ENCODE results near the gene MED23.
A peak's percentile ranks its signal among the peaks of the same experiment; 100 is the strongest.

MED23 gene

DNA sequence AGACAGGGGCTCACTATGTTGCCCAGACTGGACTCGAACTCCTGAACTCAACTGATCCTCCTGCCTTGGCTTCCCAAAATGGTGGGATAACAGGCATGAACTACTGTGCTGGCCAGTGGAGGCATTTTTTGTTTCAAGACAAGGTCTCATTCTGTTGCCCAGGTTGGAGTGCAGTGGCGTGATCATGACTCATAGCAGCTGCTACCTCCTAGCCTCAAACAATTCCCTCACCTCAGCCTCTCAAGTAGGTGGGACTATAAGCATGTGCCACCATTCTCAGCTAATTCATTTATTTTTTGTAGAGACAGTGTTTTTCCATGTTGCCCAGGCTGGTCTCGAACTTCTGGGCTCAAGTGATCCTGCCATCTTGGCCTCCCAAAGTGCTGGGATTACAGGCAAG, 26.3 kb upstream of the MED23 start:
- Histone ChIP-seq H3K27ac (ENCODE audit: low read length) (no peak overlapping the region), H3K36me3 (ENCODE audit: control insufficient read depth in 1 of 2, insufficient read depth in 2 of 2, low read length in 2 of 2) (no peaks in the 10 kb centered on the region), H3K9me3 (ENCODE audit: control insufficient read depth in 1 of 2, low read length in 2 of 2) (no peaks in the 10 kb centered on the region), H3K27me3 (ENCODE audit: low read depth, low read length) (no peaks in the 10 kb centered on the region), H3K4me3 (ENCODE audit: low read depth in 1 of 2, low read length in 2 of 2) (no peak overlapping the region), H3K4me1 (ENCODE audit: control insufficient read depth in 1 of 2, insufficient read depth in 2 of 2, low read length in 2 of 2) (no peaks in the 10 kb centered on the region)

DNA sequence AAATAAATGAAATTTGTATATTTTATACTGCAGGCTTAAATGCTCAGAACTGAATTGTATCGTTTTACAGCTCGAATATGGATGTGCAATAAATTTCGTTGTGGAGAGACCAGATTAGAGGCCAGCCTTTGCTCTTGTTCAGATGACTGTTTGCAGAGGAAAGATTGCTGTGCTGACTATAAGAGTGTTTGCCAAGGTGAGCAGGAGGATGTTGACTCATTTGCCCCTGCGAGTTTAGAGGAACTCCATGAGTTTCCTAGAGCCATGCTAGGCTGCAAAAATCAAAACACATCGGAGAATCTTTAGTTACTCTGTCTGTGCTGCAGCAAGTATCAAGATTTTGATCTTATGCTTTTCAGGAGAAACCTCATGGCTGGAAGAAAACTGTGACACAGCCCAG, 24.4 kb upstream of the MED23 start:
- Histone ChIP-seq H3K4me3 (ENCODE audit: low read depth in 1 of 2, low read length in 2 of 2) (no peak overlapping the region), H3K36me3 (ENCODE audit: control insufficient read depth in 1 of 2, insufficient read depth in 2 of 2, low read length in 2 of 2) (no peaks in the 10 kb centered on the region), H3K9me3 (ENCODE audit: control insufficient read depth in 1 of 2, low read length in 2 of 2) (no peaks in the 10 kb centered on the region), H3K27me3 (ENCODE audit: low read depth, low read length) (no peaks in the 10 kb centered on the region), H3K27ac (ENCODE audit: low read length) (no peak overlapping the region), H3K4me1 (ENCODE audit: control insufficient read depth in 1 of 2, insufficient read depth in 2 of 2, low read length in 2 of 2) (no peaks in the 10 kb centered on the region)

DNA sequence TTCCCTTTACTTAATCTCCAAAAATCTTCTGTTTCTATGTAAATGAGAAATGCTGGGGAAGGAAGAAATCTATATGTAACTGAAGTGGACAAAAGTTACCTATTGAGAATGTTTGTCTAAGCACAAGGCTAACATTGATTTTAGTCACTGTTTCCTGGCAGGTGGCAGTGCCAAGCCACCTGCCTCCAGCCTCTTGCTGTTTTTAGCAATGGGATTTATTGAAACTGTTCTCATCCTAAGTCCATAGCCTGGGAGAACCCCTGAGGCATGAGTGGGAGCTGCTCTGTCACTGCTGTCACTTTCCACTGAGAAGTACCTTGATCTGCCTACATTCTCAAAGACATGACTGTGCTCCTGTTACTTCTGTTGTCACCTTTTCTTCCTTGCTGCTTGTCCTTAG, 23.7 kb upstream of the MED23 start:
- Histone ChIP-seq H3K4me3 (ENCODE audit: low read depth in 1 of 2, low read length in 2 of 2) (peak overlapping the region in 1 of 2 donors; percentile 7), H3K27me3 (ENCODE audit: low read depth, low read length) (no peaks in the 10 kb centered on the region), H3K9me3 (ENCODE audit: control insufficient read depth in 1 of 2, low read length in 2 of 2) (no peaks in the 10 kb centered on the region), H3K4me1 (ENCODE audit: control insufficient read depth in 1 of 2, insufficient read depth in 2 of 2, low read length in 2 of 2) (no peaks in the 10 kb centered on the region), H3K27ac (ENCODE audit: low read length) (no peak overlapping the region), H3K36me3 (ENCODE audit: control insufficient read depth in 1 of 2, insufficient read depth in 2 of 2, low read length in 2 of 2) (no peaks in the 10 kb centered on the region)

DNA sequence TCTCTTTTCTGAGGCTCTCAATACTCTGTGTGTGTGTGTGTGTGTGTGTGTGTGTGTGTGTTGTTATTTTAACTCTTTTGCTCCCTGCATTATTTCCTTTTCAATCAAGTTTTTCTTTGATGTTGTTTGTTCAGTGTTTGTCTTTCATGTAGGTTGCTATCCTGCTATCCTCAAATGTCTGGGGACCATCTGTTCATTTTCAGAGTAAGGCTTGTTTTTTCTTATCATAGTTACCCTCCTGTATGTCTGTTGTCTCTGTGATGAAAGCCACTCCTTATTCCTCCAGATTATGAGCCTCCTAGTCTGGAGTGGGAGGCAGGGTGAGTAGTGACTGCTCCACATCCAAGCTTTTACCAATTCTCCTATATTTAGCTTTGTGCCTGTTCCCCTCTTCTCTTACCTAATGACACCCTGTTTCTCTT, 18.2 kb upstream of the MED23 start:
- H3K36me3 ChIP-seq (ENCODE audit: control insufficient read depth in 1 of 2, insufficient read depth in 2 of 2, low read length in 2 of 2) = no peaks in the 10 kb centered on the region
- no peak overlapping the region for H3K27ac ChIP-seq (ENCODE audit: low read length)
- H3K4me1 ChIP-seq (ENCODE audit: control insufficient read depth in 1 of 2, insufficient read depth in 2 of 2, low read length in 2 of 2) = no peaks in the 10 kb centered on the region
- H3K9me3 ChIP-seq (ENCODE audit: control insufficient read depth in 1 of 2, low read length in 2 of 2) = no peaks in the 10 kb centered on the region
- H3K27me3 ChIP-seq (ENCODE audit: low read depth, low read length) = no peaks in the 10 kb centered on the region
- H3K4me3 ChIP-seq (ENCODE audit: low read depth in 1 of 2, low read length in 2 of 2) = no peak overlapping the region

DNA sequence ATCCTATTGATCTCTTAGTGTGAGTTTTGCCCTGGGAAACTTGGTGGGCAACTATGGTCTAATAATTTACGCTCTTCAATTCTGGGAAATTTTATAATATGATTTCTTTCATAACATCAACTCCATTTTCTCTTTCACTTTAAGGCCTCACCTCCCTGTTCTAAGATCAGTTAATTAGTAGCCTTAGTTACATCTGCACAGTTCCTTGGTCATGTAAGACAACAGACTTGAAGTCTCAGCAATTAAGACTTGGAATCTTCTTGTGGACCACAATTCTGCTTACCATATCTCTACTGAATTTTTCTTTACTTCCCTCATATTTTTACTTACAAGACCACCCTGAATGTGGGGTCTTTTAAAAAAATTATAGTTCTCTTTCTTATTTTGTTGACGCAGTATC, 17.8 kb upstream of the MED23 start:
- no peaks in the 10 kb centered on the region for H3K27me3 ChIP-seq (ENCODE audit: low read depth, low read length)
- H3K9me3 ChIP-seq (ENCODE audit: control insufficient read depth in 1 of 2, low read length in 2 of 2) = no peaks in the 10 kb centered on the region
- H3K4me1 ChIP-seq (ENCODE audit: control insufficient read depth in 1 of 2, insufficient read depth in 2 of 2, low read length in 2 of 2) = no peaks in the 10 kb centered on the region
- no peak overlapping the region for H3K4me3 ChIP-seq (ENCODE audit: low read depth in 1 of 2, low read length in 2 of 2)
- no peak overlapping the region for H3K27ac ChIP-seq (ENCODE audit: low read length)
- no peaks in the 10 kb centered on the region for H3K36me3 ChIP-seq (ENCODE audit: control insufficient read depth in 1 of 2, insufficient read depth in 2 of 2, low read length in 2 of 2)

DNA sequence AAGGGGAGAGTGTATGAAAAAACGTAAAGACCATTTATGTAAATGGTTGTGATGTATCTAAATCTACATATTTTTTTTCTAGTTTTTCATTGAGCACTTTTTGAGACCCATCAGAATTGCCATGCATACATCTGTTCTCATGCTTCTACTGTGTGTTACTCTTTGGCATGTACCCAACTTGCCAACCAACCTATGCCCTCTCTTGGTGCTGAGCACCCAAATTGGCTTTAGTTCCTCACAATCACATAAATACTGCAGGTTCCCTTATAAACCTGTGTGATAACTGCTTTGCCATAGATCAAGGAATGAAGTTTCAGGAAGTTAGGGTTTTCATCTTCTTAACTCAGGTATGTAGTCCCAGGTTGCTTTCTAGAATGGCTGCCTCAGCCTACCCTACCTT, 16.9 kb upstream of the MED23 start:
- Histone ChIP-seq H3K4me3 (ENCODE audit: low read depth in 1 of 2, low read length in 2 of 2) (no peak overlapping the region), H3K27ac (ENCODE audit: low read length) (no peak overlapping the region), H3K4me1 (ENCODE audit: control insufficient read depth in 1 of 2, insufficient read depth in 2 of 2, low read length in 2 of 2) (no peaks in the 10 kb centered on the region), H3K27me3 (ENCODE audit: low read depth, low read length) (no peaks in the 10 kb centered on the region), H3K9me3 (ENCODE audit: control insufficient read depth in 1 of 2, low read length in 2 of 2) (no peaks in the 10 kb centered on the region), H3K36me3 (ENCODE audit: control insufficient read depth in 1 of 2, insufficient read depth in 2 of 2, low read length in 2 of 2) (no peaks in the 10 kb centered on the region)

DNA sequence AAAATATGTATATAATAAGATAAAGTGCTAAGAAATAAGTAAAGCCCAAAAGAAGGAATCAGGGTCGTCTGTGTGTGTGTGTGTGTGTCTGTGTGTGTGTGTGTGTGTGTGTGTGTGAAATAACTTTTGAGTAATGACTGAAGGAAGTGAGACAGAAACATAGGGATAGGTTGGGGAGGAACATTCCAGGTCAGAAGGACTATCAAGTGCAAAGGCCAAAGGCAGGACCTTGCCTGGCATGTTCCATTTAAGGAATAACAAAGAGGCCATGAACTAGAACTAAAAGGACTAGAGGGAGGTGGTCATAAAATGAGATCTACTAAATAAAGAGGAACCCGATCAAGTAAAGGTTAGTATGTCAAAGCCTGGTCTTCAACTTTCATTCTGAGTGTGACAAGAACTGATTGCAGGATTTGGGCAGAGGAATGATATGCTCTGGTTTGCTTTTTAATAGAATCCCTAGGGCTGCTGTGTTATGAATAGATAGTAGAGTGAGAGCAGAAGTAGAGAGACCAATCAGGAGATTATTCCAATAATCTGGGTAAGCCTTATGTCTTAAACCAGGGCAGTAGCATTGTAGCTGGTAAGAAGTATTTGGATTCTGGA, 15.9 kb upstream of the MED23 start:
- Histone ChIP-seq H3K27ac (ENCODE audit: low read length) (no peak overlapping the region), H3K27me3 (ENCODE audit: low read depth, low read length) (no peaks in the 10 kb centered on the region), H3K9me3 (ENCODE audit: control insufficient read depth in 1 of 2, low read length in 2 of 2) (no peaks in the 10 kb centered on the region), H3K36me3 (ENCODE audit: control insufficient read depth in 1 of 2, insufficient read depth in 2 of 2, low read length in 2 of 2) (no peaks in the 10 kb centered on the region), H3K4me3 (ENCODE audit: low read depth in 1 of 2, low read length in 2 of 2) (no peak overlapping the region), H3K4me1 (ENCODE audit: control insufficient read depth in 1 of 2, insufficient read depth in 2 of 2, low read length in 2 of 2) (no peaks in the 10 kb centered on the region)

DNA sequence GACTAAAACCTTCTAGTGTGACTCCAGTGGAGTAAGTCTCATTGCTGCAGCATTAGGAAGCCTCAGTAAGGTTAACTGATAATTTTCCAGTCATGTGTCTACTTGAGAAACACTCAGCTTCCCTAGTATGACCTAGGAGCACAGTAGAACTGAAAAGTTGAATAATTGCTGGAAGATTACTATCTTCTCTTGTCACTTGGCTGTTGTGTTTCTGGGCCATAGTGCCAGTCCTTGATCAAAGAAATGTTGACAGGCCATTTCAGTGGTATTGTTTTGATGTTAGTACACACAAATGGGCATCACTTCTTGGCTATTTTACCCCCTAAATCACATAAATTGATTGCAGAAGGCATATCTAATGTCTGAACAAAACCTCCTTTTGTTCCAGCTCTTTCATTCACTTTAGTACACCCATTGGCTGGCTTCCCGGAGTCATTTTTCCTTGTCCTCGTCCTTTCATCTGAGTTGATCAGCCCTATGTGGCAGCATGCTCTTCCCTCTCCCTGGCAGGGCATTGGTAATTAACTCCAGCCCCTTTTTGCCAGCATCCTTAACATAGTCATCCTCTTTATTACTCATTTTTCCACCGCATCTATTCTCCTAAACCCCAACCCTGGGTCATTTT, 15.1 kb upstream of the MED23 start:
- H3K36me3 ChIP-seq (ENCODE audit: control insufficient read depth in 1 of 2, insufficient read depth in 2 of 2, low read length in 2 of 2) = no peaks in the 10 kb centered on the region
- no peaks in the 10 kb centered on the region for H3K4me1 ChIP-seq (ENCODE audit: control insufficient read depth in 1 of 2, insufficient read depth in 2 of 2, low read length in 2 of 2)
- no peaks in the 10 kb centered on the region for H3K27me3 ChIP-seq (ENCODE audit: low read depth, low read length)
- H3K27ac ChIP-seq (ENCODE audit: low read length) = no peak overlapping the region
- no peaks in the 10 kb centered on the region for H3K9me3 ChIP-seq (ENCODE audit: control insufficient read depth in 1 of 2, low read length in 2 of 2)
- no peak overlapping the region for H3K4me3 ChIP-seq (ENCODE audit: low read depth in 1 of 2, low read length in 2 of 2)

DNA sequence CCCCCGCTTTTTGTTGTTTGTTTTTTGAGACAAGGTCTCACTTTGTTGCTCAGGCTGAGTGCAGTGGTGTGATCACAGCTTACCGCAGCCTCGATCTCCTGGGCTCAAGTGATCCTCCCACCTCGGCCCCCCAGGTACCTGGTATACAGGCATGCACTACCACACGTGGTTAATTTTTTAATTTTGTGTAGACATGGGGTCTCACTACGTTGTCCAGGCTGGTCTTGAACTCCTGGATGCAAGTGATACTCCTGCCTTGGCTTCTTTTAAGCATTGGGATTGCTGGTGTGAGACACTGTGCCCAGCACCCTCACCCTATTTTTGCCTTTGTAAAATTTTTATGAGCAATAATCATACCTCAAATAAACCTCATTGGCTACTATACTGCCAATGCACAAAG, 14.5 kb upstream of the MED23 start:
- H3K4me1 ChIP-seq (ENCODE audit: control insufficient read depth in 1 of 2, insufficient read depth in 2 of 2, low read length in 2 of 2) = no peaks in the 10 kb centered on the region
- H3K27ac ChIP-seq (ENCODE audit: low read length) = no peak overlapping the region
- no peaks in the 10 kb centered on the region for H3K9me3 ChIP-seq (ENCODE audit: control insufficient read depth in 1 of 2, low read length in 2 of 2)
- no peaks in the 10 kb centered on the region for H3K27me3 ChIP-seq (ENCODE audit: low read depth, low read length)
- H3K4me3 ChIP-seq (ENCODE audit: low read depth in 1 of 2, low read length in 2 of 2) = no peak overlapping the region
- no peaks in the 10 kb centered on the region for H3K36me3 ChIP-seq (ENCODE audit: control insufficient read depth in 1 of 2, insufficient read depth in 2 of 2, low read length in 2 of 2)

DNA sequence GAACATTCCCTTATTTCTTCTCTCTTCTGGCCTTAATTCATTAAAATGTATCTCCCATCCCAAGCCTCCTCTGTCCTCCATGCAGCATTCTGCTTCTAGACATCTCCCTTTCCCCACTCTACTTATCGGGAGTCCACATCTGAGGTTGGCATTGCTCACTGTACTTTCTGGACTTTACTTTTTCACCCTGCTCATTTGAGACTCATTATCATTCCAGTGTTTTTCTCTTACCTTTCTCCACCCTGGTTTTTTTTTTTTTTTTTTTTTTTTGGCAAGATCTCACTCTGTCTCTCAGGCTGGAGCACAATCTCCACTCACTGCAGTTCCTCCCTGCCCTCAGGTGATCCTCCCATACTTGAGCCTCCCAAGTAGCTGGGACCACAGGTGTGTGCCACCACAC, 13.5 kb upstream of the MED23 start:
- no peaks in the 10 kb centered on the region for H3K9me3 ChIP-seq (ENCODE audit: control insufficient read depth in 1 of 2, low read length in 2 of 2)
- H3K27me3 ChIP-seq (ENCODE audit: low read depth, low read length) = no peaks in the 10 kb centered on the region
- no peak overlapping the region for H3K4me3 ChIP-seq (ENCODE audit: low read depth in 1 of 2, low read length in 2 of 2)
- H3K27ac ChIP-seq (ENCODE audit: low read length) = no peak overlapping the region
- no peaks in the 10 kb centered on the region for H3K36me3 ChIP-seq (ENCODE audit: control insufficient read depth in 1 of 2, insufficient read depth in 2 of 2, low read length in 2 of 2)
- no peaks in the 10 kb centered on the region for H3K4me1 ChIP-seq (ENCODE audit: control insufficient read depth in 1 of 2, insufficient read depth in 2 of 2, low read length in 2 of 2)

DNA sequence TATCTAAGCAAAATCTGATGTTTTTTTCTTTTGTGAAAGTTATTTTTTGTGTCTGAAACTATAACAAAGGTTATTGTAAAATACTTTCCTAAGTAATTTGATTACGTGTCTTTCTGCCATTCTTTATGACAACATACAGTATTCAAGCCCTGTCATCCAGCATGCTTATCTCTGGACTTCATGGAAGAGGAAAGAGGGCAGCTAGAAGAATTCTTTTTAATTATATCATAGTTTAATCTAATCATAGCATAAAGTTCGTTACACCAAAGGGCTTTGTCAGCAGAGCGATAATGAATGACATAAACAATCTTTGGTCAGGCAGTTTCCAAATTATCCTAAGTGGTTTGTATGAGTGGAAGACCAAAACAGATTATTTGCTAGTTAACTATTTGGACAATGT, 12.5 kb upstream of the MED23 start:
- Histone ChIP-seq H3K36me3 (ENCODE audit: control insufficient read depth in 1 of 2, insufficient read depth in 2 of 2, low read length in 2 of 2) (no peaks in the 10 kb centered on the region), H3K9me3 (ENCODE audit: control insufficient read depth in 1 of 2, low read length in 2 of 2) (no peaks in the 10 kb centered on the region)

DNA sequence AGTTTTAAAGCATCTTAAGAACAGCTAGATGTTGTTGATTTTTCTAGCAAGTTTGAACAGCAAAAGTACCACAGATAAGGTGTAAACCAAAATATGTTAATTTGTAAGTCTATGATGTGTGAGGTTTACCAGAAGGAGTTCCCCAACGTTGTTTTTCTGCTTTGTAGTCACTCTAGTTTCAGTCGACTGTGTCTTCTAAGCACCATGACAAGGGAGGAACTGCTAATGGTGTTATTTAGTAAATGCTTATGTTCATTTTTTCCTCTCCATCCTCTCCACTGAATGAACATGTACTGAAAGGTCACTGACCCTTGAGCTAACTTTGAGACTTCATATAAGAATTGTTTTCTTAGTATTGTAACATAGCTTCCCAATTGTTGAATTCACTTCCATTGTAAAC, 12.1 kb upstream of the MED23 start:
- no peak overlapping the region for H3K27ac ChIP-seq (ENCODE audit: low read length)
- no peaks in the 10 kb centered on the region for H3K9me3 ChIP-seq (ENCODE audit: control insufficient read depth in 1 of 2, low read length in 2 of 2)
- H3K4me3 ChIP-seq (ENCODE audit: low read depth in 1 of 2, low read length in 2 of 2) = no peak overlapping the region
- H3K36me3 ChIP-seq (ENCODE audit: control insufficient read depth in 1 of 2, insufficient read depth in 2 of 2, low read length in 2 of 2) = no peaks in the 10 kb centered on the region
- H3K4me1 ChIP-seq (ENCODE audit: control insufficient read depth in 1 of 2, insufficient read depth in 2 of 2, low read length in 2 of 2) = no peaks in the 10 kb centered on the region
- H3K27me3 ChIP-seq (ENCODE audit: low read depth, low read length) = no peaks in the 10 kb centered on the region

More for the DNA sequence above, 12.5 kb upstream of the MED23 start:
- no peaks in the 10 kb centered on the region for H3K27me3 ChIP-seq (ENCODE audit: low read depth, low read length)
- no peaks in the 10 kb centered on the region for H3K4me1 ChIP-seq (ENCODE audit: control insufficient read depth in 1 of 2, insufficient read depth in 2 of 2, low read length in 2 of 2)
- H3K27ac ChIP-seq (ENCODE audit: low read length) = no peak overlapping the region
- no peak overlapping the region for H3K4me3 ChIP-seq (ENCODE audit: low read depth in 1 of 2, low read length in 2 of 2)

Measured in muscle layer of duodenum (tissue), 2 donors.